HG03196 (cell line): ENCODE measurements around the gene FNIP2.
"Not testable (repeated sequence)": the region's sequence is repeated elsewhere in the genome, so short reads cannot be mapped to it uniquely, and the experiment has no call there.

Source experiments
- ATAC-seq: cut with Tn5 transposase; IDR thresholded peaks from one replicate; pipeline ENCODE4 v1.9.1; 2021; ENCODE audit not compliant: unreplicated experiment

The FNIP2 gene

GRCh38 chr4:158946825-158947224, 178.0 kb downstream of the FNIP2 start:
- ATAC-seq = no peak

- no peak for ATAC-seq
Measured at GRCh38 chr4:158948071-158948470, 179.2 kb downstream of the FNIP2 start.

- ATAC-seq = no peak
Measured at GRCh38 chr4:158949099-158949498, 180.3 kb downstream of the FNIP2 start.

- ATAC-seq = not testable (repeated sequence)
Measured at GRCh38 chr4:158952221-158952774, 183.5 kb downstream of the FNIP2 start.

- ATAC-seq = not testable (repeated sequence)
Measured at GRCh38 chr4:158956345-158956744, 187.5 kb downstream of the FNIP2 start.

GRCh38 chr4:158956918-158957317, 188.1 kb downstream of the FNIP2 start:
- ATAC-seq = not testable (repeated sequence)
